H9 (cell line): ENCODE results near the gene ITCH. TPM values are rescaled to one million over a fixed set of nuclear protein-coding genes. Genes with fewer than 3 reads are reported as not detected.

ENCODE experiments used
- DNase-seq: peaks from one replicate; pipeline ENCODE4 v3.0.0-alpha.2; 2017
- H2AFZ ChIP-seq: one replicate; pipeline ENCODE4 v1.6.1; 2013; ENCODE audit warnings: mild to moderate bottlenecking, low read length, control low read depth, moderate library complexity
- H2AK5ac ChIP-seq: 2 replicates; pipeline ENCODE4 v1.6.1; 2013; ENCODE audit warnings: low read length, control low read depth, mixed read lengths; ENCODE audit not compliant: insufficient read length
- H2BK120ac ChIP-seq: one replicate; pipeline ENCODE4 v1.6.1; 2013; ENCODE audit warnings: low read depth, mild to moderate bottlenecking, low read length, control low read depth, inconsistent platforms; ENCODE audit not compliant: poor library complexity, severe bottlenecking
- H2BK12ac ChIP-seq: 2 replicates; pipeline ENCODE4 v1.6.1; 2013; ENCODE audit warnings: low read length, control low read depth, mixed read lengths, low read depth; ENCODE audit not compliant: insufficient read length
- H2BK15ac ChIP-seq: 2 replicates; pipeline ENCODE4 v1.6.1; 2013; ENCODE audit warnings: low read depth, low read length, control low read depth
- H2BK20ac ChIP-seq: one replicate; pipeline ENCODE4 v1.6.1; 2013; ENCODE audit warnings: low read depth, mild to moderate bottlenecking, low read length, control low read depth, inconsistent platforms; ENCODE audit not compliant: poor library complexity, severe bottlenecking
- H2BK5ac ChIP-seq: 2 replicates; pipeline ENCODE4 v1.6.1; 2013; ENCODE audit warnings: low read length, control low read depth, mixed read lengths; ENCODE audit not compliant: insufficient read length
- H3K14ac ChIP-seq: 2 replicates; pipeline ENCODE4 v1.6.1; 2013; ENCODE audit warnings: low read length, control low read depth; ENCODE audit not compliant: insufficient read depth
- H3K18ac ChIP-seq: 2 replicates; pipeline ENCODE4 v1.6.1; 2013; ENCODE audit warnings: low read depth, mild to moderate bottlenecking, mixed read lengths, low read length, control low read depth; ENCODE audit not compliant: insufficient read length
- H3K23ac ChIP-seq: 2 replicates; pipeline ENCODE4 v1.6.1; 2013; ENCODE audit warnings: low read length, control low read depth, mixed read lengths, low read depth; ENCODE audit not compliant: insufficient read length
- H3K23me2 ChIP-seq: 2 replicates; pipeline ENCODE4 v1.6.1; 2013; ENCODE audit warnings: low read depth, mild to moderate bottlenecking, mixed read lengths, low read length, control low read depth; ENCODE audit not compliant: insufficient read length, poor library complexity, severe bottlenecking
- H3K27ac ChIP-seq: 2 replicates; pipeline ENCODE4 v1.5.1; 2013; ENCODE audit warnings: low read length, control low read depth, mixed read lengths, low read depth; ENCODE audit not compliant: insufficient read length
- H3K27me3 ChIP-seq: 2 replicates; pipeline ENCODE4 v1.6.1; 2013; ENCODE audit warnings: low read length, control low read depth, inconsistent platforms; ENCODE audit not compliant: insufficient read depth
- H3K4ac ChIP-seq: 2 replicates; pipeline ENCODE4 v1.6.1; 2013; ENCODE audit warnings: low read depth, mild to moderate bottlenecking, control low read depth, inconsistent platforms, low read length, moderate library complexity
- H3K4me1 ChIP-seq: 2 replicates; pipeline ENCODE4 v1.6.1; 2013; ENCODE audit warnings: low read length, control low read depth, inconsistent platforms; ENCODE audit not compliant: insufficient read depth
- H3K4me2 ChIP-seq: 2 replicates; pipeline ENCODE4 v1.6.1; 2013; ENCODE audit warnings: low read length, control low read depth, mixed read lengths; ENCODE audit not compliant: insufficient read length, insufficient read depth
- H3K56ac ChIP-seq: 2 replicates; pipeline ENCODE4 v1.6.1; 2013; ENCODE audit warnings: low read depth, mild to moderate bottlenecking, mixed read lengths, low read length, control low read depth; ENCODE audit not compliant: insufficient read length
- H3K79me1 ChIP-seq: 2 replicates; pipeline ENCODE4 v1.6.1; 2013; ENCODE audit warnings: low read depth, mild to moderate bottlenecking, moderate library complexity, low read length, control low read depth, inconsistent platforms; ENCODE audit not compliant: insufficient read depth, poor library complexity, severe bottlenecking
- H3K79me2 ChIP-seq: 2 replicates; pipeline ENCODE4 v1.6.1; 2013; ENCODE audit warnings: low read length, control low read depth, inconsistent platforms; ENCODE audit not compliant: insufficient read depth
- H3K9ac ChIP-seq: 2 replicates; pipeline ENCODE4 v1.6.1; 2013; ENCODE audit warnings: low read length, control low read depth, mixed read lengths; ENCODE audit not compliant: insufficient read length; ENCODE audit errors: extremely low read depth
- H3K9me3 ChIP-seq: one replicate; pipeline ENCODE4 v1.6.1; 2013; ENCODE audit warnings: low read depth, low read length, inconsistent platforms; ENCODE audit not compliant: control insufficient read depth
- H3T11ph ChIP-seq: one replicate; pipeline ENCODE4 v1.6.1; 2013; ENCODE audit warnings: mild to moderate bottlenecking, low read length, control low read depth, inconsistent platforms
- H4K20me1 ChIP-seq: one replicate; pipeline ENCODE4 v1.6.1; 2013; ENCODE audit not compliant: control insufficient read depth, insufficient read length, insufficient read depth
- H4K5ac ChIP-seq: 2 replicates; pipeline ENCODE4 v1.6.1; 2013; ENCODE audit warnings: low read depth, mild to moderate bottlenecking, mixed read lengths, low read length, control low read depth; ENCODE audit not compliant: insufficient read length
- H4K8ac ChIP-seq: replicated peaks from 2 replicates; pipeline ENCODE4 v1.6.1; 2013; ENCODE audit warnings: low read length, control low read depth, mixed read lengths, low read depth; ENCODE audit not compliant: insufficient read length
- H4K91ac ChIP-seq: 2 replicates; pipeline ENCODE4 v1.6.1; 2013; ENCODE audit warnings: low read depth, mild to moderate bottlenecking, moderate library complexity, mixed read lengths, low read length, control low read depth; ENCODE audit not compliant: insufficient read length
- H3K27ac Mint-ChIP-seq, 3 experiments: 2 replicates in 2 of 3; 3 replicates in 1 of 3; pipeline ENCODE4 v1.8.0; 2020 to 2021; ENCODE audit warnings: mixed read lengths in 3 of 3, mild to moderate bottlenecking in 1 of 3, moderate library complexity in 1 of 3
- H3K27me3 Mint-ChIP-seq: 2 replicates; pipeline ENCODE4 v1.8.0; 2021; ENCODE audit warnings: low read depth, mild to moderate bottlenecking, moderate library complexity, mixed read lengths
- H3K36me3 Mint-ChIP-seq, 3 experiments: 2 replicates in 2 of 3; 3 replicates in 1 of 3; pipeline ENCODE4 v1.8.0; 2020 to 2021; ENCODE audit warnings: low read depth in 3 of 3, mixed read lengths in 3 of 3; ENCODE audit not compliant: insufficient read depth in 1 of 3
- H3K4me1 Mint-ChIP-seq, 2 experiments: 2 replicates each; pipeline ENCODE4 v1.8.0; 2020; ENCODE audit warnings: mixed read lengths in 2 of 2
- H3K4me3 Mint-ChIP-seq, 2 experiments: 2 replicates in 1 of 2; 3 replicates in 1 of 2; pipeline ENCODE4 v1.8.0; 2020 to 2021; ENCODE audit warnings: mild to moderate bottlenecking in 2 of 2, mixed read lengths in 2 of 2, moderate library complexity in 1 of 2
- H3K9me3 Mint-ChIP-seq, 2 experiments: 2 replicates in 1 of 2; 3 replicates in 1 of 2; pipeline ENCODE4 v1.8.0; 2020; ENCODE audit warnings: mild to moderate bottlenecking in 2 of 2, mixed read lengths in 2 of 2, moderate library complexity in 1 of 2
- CTCF ChIP-seq: fragments of 200-600 bp; sonication (generic); conservative IDR thresholded peaks from 3 replicates; pipeline ENCODE4 v1.8.0; 2021; ENCODE audit warnings: antibody characterized with exemption, mild to moderate bottlenecking
- WGBS: extraction: QIAGEN DNeasy Blood & Tissue Kit; methylation state at CpG from one replicate; pipeline ENCODE4 v1.1.7; 2013; ENCODE audit warnings: missing lambda C conversion rate, low lambda C conversion rate, mixed read lengths; ENCODE audit not compliant: insufficient read length; ENCODE audit errors: extremely low coverage; 5-methylcytosine and 5-hydroxymethylcytosine counted together
- total RNA-seq: library from RNA; stranded (reverse); gene quantifications from 2 replicates; pipeline ENCODE4 v1.2.1, GENCODE V29; 2021

Gene ITCH
- total RNA-seq, 1 experiment from 2014 or later: 55.9 TPM

- H4K91ac ChIP-seq: no peak overlapping the region
- H2AK5ac ChIP-seq: no peak overlapping the region
- no peak overlapping the region for H3K23ac ChIP-seq
- no peaks in the 10 kb centered on the region for H3K79me1 ChIP-seq
- H3K36me3 Mint-ChIP-seq: peaks cover 37 to 81% (median 50%) of the 10 kb centered on the region in 3 experiments; a peak in 6 of 7 replicates
- no CpG with 5 or more reads among the region's 10 CpGs for WGBS
- H3K4me2 ChIP-seq: no peak overlapping the region
- no peaks in the 10 kb centered on the region for H3K23me2 ChIP-seq
- H3K4ac ChIP-seq: no peak overlapping the region
- DNase-seq: peak; percentile 68
- no peak overlapping the region for H3T11ph ChIP-seq
- H3K27ac ChIP-seq: no peak overlapping the region
- no peaks in the 10 kb centered on the region for H3K27me3 ChIP-seq
- H3K18ac ChIP-seq: no peak overlapping the region
- H3K9ac ChIP-seq: no peak overlapping the region
- no peak overlapping the region for H3K14ac ChIP-seq
- H2BK15ac ChIP-seq: no peak overlapping the region
- H3K9me3 ChIP-seq: no peaks in the 10 kb centered on the region
- no peaks in the 10 kb centered on the region for H3K79me2 ChIP-seq
- no peak overlapping the region for H2BK120ac ChIP-seq
- no peaks in the 10 kb centered on the region for H3K27me3 Mint-ChIP-seq
- no peaks in the 10 kb centered on the region for H3K4me1 Mint-ChIP-seq
- H3K9me3 Mint-ChIP-seq: no peaks in the 10 kb centered on the region
- no peak overlapping the region for H3K27ac Mint-ChIP-seq
- H2BK5ac ChIP-seq: no peak overlapping the region
- no peak overlapping the region for H4K5ac ChIP-seq
- no peaks in the 10 kb centered on the region for H4K20me1 ChIP-seq
- no peaks in the 10 kb centered on the region for H3K4me1 ChIP-seq
- no peak overlapping the region for H2BK20ac ChIP-seq
- H2BK12ac ChIP-seq: no peak overlapping the region
- H2AFZ ChIP-seq: no peak overlapping the region
- H3K4me3 Mint-ChIP-seq: no peak overlapping the region
- peak; percentile 60 for TF ChIP-seq CTCF
- no peak overlapping the region for H3K56ac ChIP-seq
- no peak overlapping the region for H4K8ac ChIP-seq
Observed at GRCh38 chr20:34536798-34537394, 173.8 kb downstream of the ITCH start.
